Measurements from ENCODE around the gene LIAS.

DNA sequence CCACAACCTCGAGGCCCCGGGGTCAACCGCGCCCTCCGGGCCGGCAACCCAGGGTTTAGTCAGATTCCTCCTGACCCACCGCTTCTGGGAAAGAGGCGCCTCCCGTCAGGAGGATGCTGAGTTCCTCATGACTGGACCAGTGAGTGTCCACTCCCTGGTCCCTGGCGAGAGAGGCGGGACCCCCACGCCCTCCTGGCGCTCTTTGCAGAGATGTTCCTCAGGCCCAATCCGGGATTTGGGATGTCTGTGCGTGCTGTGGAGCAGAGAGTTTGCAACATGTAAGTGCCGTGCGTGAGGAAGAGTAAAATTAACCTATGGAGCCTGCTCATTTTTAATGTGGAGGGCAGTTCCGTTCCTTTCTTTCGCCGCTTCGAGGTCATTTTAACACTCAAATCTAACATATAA lies 69.2 kb downstream of the LIAS start:
- TF ChIP-seq, protein P1, sequence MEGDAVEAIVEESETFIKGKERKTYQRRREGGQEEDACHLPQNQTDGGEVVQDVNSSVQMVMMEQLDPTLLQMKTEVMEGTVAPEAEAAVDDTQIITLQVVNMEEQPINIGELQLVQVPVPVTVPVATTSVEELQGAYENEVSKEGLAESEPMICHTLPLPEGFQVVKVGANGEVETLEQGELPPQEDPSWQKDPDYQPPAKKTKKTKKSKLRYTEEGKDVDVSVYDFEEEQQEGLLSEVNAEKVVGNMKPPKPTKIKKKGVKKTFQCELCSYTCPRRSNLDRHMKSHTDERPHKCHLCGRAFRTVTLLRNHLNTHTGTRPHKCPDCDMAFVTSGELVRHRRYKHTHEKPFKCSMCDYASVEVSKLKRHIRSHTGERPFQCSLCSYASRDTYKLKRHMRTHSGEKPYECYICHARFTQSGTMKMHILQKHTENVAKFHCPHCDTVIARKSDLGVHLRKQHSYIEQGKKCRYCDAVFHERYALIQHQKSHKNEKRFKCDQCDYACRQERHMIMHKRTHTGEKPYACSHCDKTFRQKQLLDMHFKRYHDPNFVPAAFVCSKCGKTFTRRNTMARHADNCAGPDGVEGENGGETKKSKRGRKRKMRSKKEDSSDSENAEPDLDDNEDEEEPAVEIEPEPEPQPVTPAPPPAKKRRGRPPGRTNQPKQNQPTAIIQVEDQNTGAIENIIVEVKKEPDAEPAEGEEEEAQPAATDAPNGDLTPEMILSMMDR (IDR thresholded peaks at IDR 0.05): no peak
- TF ChIP-seq POLR2A (IDR thresholded peaks at IDR 0.05) (no peak), POLR2AphosphoS5 (IDR thresholded peaks at IDR 0.05) (no peak)
